Measurements from ENCODE around the gene GLT8D2. TPM values are rescaled to one million over a fixed set of nuclear protein-coding genes. Genes with fewer than 3 reads are reported as not detected.

GLT8D2 gene
- total RNA-seq, 1 donor from 2014 or later, result 0.88 TPM

DNA sequence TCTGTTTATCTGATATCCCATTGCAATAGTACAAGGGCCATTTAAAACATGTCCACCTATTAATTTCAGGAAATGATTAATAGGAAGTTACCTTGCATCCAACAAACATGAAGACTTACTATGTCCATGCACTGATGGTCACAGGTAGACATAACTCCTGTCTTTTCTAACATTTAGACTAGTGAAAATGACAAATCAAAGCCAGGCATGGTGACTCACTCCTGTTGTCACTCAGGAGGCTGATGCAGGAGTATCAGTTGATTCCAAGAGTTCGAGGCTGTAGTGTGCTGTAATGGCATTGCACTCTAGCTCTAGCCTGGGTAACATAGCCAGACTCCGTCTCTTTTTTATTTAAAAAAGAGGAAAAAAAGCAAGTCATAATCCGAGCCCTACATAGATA, 105.0 kb downstream of the GLT8D2 start:
- ATAC-seq, result no peak

Other genes starting within 250 kb of the GLT8D2 start
- 4.8 TPM for gene NT5DC3, start 209.0 kb downstream of the GLT8D2 start, total RNA-seq
- gene HSP90B1, start 119.8 kb downstream of the GLT8D2 start, total RNA-seq, result 219 TPM
- gene TDG, start 84.3 kb downstream of the GLT8D2 start, total RNA-seq, result 20.4 TPM
- gene HCFC2, start 14.3 kb upstream of the GLT8D2 start, total RNA-seq, result 12.6 TPM
- 9.3 TPM for gene NFYB, start 88.0 kb upstream of the GLT8D2 start, total RNA-seq
- gene TXNRD1, start 165.6 kb upstream of the GLT8D2 start, total RNA-seq, result 8.7 TPM